NCI-H345 treated with DMSO at 0.1 percent for 48 hours (cell line): ENCODE data around the gene TRAPPC2.
A peak's percentile ranks its signal among the peaks of the same experiment; 100 is the strongest.

Source experiments
- DNase-seq: peaks from one replicate; lab custom pipeline; 2025; ENCODE audit not compliant: unreplicated experiment; lab: John Stamatoyannopoulos, UW

Gene TRAPPC2

GRCh38 chrX:13734278-13735172, at the start of gene TRAPPC2, which contains the start of gene OFD1:
TRAPPC2 (minus strand) TSS chrX:13734620; CDS start chrX:13719963, 14,657 bp downstream.
OFD1 (plus strand) TSS chrX:13734748; CDS start chrX:13735072, 324 bp downstream.
- DNase-seq, result peak; percentile 81

- DNase-seq, result no peak
These were observed 46.5 kb upstream of the TRAPPC2 start for GRCh38 chrX:13780868-13781427.

- DNase-seq, result no peak
These were observed 44.5 kb upstream of the TRAPPC2 start for GRCh38 chrX:13778916-13779315.

- DNase-seq, result no peak
These were observed 42.0 kb upstream of the TRAPPC2 start for GRCh38 chrX:13776387-13776786.

GRCh38 chrX:13775837-13776236, 41.4 kb upstream of the TRAPPC2 start:
- no peak for DNase-seq

- DNase-seq, result no peak
These were observed 40.3 kb upstream of the TRAPPC2 start for GRCh38 chrX:13774696-13775095.

- no peak for DNase-seq
These were observed 35.7 kb upstream of the TRAPPC2 start for GRCh38 chrX:13770013-13770535.

- no peak for DNase-seq
These were observed 34.5 kb upstream of the TRAPPC2 start for GRCh38 chrX:13768939-13769338.

GRCh38 chrX:13764765-13765164, 30.3 kb upstream of the TRAPPC2 start:
- no peak for DNase-seq

GRCh38 chrX:13764281-13764680, 29.9 kb upstream of the TRAPPC2 start:
- no peak for DNase-seq

GRCh38 chrX:13763489-13763888, 29.1 kb upstream of the TRAPPC2 start:
- no peak for DNase-seq

GRCh38 chrX:13761606-13762414, 27.4 kb upstream of the TRAPPC2 start:
- DNase-seq, result no peak

- no peak for DNase-seq
These were observed 26.0 kb upstream of the TRAPPC2 start for GRCh38 chrX:13760426-13760825.

- no peak for DNase-seq
These were observed 24.8 kb upstream of the TRAPPC2 start for GRCh38 chrX:13759152-13759718.

- no peak for DNase-seq
These were observed 22.0 kb upstream of the TRAPPC2 start for GRCh38 chrX:13756381-13756780.

- no peak for DNase-seq
These were observed 20.8 kb upstream of the TRAPPC2 start for GRCh38 chrX:13755254-13755653.

GRCh38 chrX:13754765-13755164, 20.3 kb upstream of the TRAPPC2 start:
- no peak for DNase-seq

GRCh38 chrX:13752646-13753045, 18.2 kb upstream of the TRAPPC2 start:
- DNase-seq, result no peak

GRCh38 chrX:13752141-13752540, 17.7 kb upstream of the TRAPPC2 start:
- no peak for DNase-seq

- DNase-seq, result no peak
These were observed 16.4 kb upstream of the TRAPPC2 start for GRCh38 chrX:13750812-13751211.

- DNase-seq, result peak; percentile 24
These were observed 15.8 kb upstream of the TRAPPC2 start for GRCh38 chrX:13750204-13750603.
